GM23338 (cell line): ENCODE measurements around the gene OOEP. TPM values are rescaled to one million over a fixed set of nuclear protein-coding genes. Genes with fewer than 3 reads are reported as not detected.

Experiments
- ATAC-seq: fragments of 200-7000 bp; cut with Tn5 transposase; 3 replicates; pipeline ENCODE4 v1.9.1; 2020
- DNase-seq: peaks from one replicate; pipeline ENCODE4 v3.0.0-alpha.2; 2015; ENCODE audit warnings: low spot score
- H2AFZ ChIP-seq: fragments of 200-600 bp; sonication (generic); 2 replicates; pipeline ENCODE4 v1.8.0; 2016; ENCODE audit warnings: antibody characterized with exemption, mild to moderate bottlenecking, moderate library complexity
- H3F3A ChIP-seq: fragments of 200-600 bp; sonication (generic); replicated peaks from 2 replicates; pipeline ENCODE4 v1.8.0; 2017; ENCODE audit warnings: antibody characterized with exemption, mixed run types, low read depth
- H3K27ac ChIP-seq: fragments of 200-600 bp; sonication (generic); 2 replicates; pipeline ENCODE4 v1.6.1; 2016; ENCODE audit warnings: low read depth
- H3K27me3 ChIP-seq: fragments of 200-600 bp; sonication (generic); 2 replicates; pipeline ENCODE4 v1.8.0; 2016; ENCODE audit warnings: mild to moderate bottlenecking, mixed run types, moderate library complexity; ENCODE audit not compliant: insufficient read depth
- H3K36me3 ChIP-seq: fragments of 200-600 bp; sonication (generic); 2 replicates; pipeline ENCODE4 v1.8.0; 2016; ENCODE audit warnings: mild to moderate bottlenecking; ENCODE audit not compliant: insufficient read depth
- H3K4me1 ChIP-seq: fragments of 200-600 bp; sonication (generic); 2 replicates; pipeline ENCODE4 v1.8.0; 2016; ENCODE audit warnings: mild to moderate bottlenecking, moderate library complexity; ENCODE audit not compliant: insufficient read depth
- H3K4me2 ChIP-seq: fragments of 200-600 bp; sonication (generic); 2 replicates; pipeline ENCODE4 v1.7.1; 2017; ENCODE audit warnings: mixed run types
- H3K4me3 ChIP-seq: fragments of 200-600 bp; sonication (generic); 2 replicates; pipeline ENCODE4 v1.6.1; 2016; ENCODE audit warnings: mixed run types
- H3K79me2 ChIP-seq: fragments of 200-600 bp; sonication (generic); replicated peaks from 2 replicates; pipeline ENCODE4 v1.8.0; 2017; ENCODE audit warnings: mild to moderate bottlenecking; ENCODE audit not compliant: insufficient read depth
- H3K9me2 ChIP-seq: fragments of 200-600 bp; sonication (generic); 2 replicates; pipeline ENCODE4 v1.8.0; 2017; ENCODE audit not compliant: insufficient read depth
- H4K20me1 ChIP-seq: fragments of 200-600 bp; sonication (generic); replicated peaks from 2 replicates; pipeline ENCODE4 v1.8.0; 2017; ENCODE audit warnings: mild to moderate bottlenecking; ENCODE audit not compliant: insufficient read depth
- H3K27ac Mint-ChIP-seq: 2 replicates; pipeline ENCODE4 v1.8.0; 2020; ENCODE audit warnings: inconsistent platforms, mild to moderate bottlenecking, moderate library complexity, mixed read lengths
- H3K27me3 Mint-ChIP-seq: 3 replicates; pipeline ENCODE4 v1.8.0; 2022; ENCODE audit warnings: low read depth, mild to moderate bottlenecking, moderate library complexity, mixed read lengths, inconsistent platforms; ENCODE audit not compliant: insufficient read depth, poor library complexity
- H3K36me3 Mint-ChIP-seq: 3 replicates; pipeline ENCODE4 v1.8.0; 2021; ENCODE audit warnings: low read depth, mild to moderate bottlenecking, inconsistent platforms, moderate library complexity, mixed read lengths
- H3K4me1 Mint-ChIP-seq: 3 replicates; pipeline ENCODE4 v1.8.0; 2020; ENCODE audit warnings: mild to moderate bottlenecking, inconsistent platforms, mixed read lengths
- H3K4me3 Mint-ChIP-seq: 3 replicates; pipeline ENCODE4 v1.8.0; 2021; ENCODE audit warnings: moderate library complexity, mild to moderate bottlenecking, inconsistent platforms, mixed read lengths
- H3K9me3 Mint-ChIP-seq: 3 replicates; pipeline ENCODE4 v1.8.0; 2020; ENCODE audit warnings: moderate library complexity, mild to moderate bottlenecking, inconsistent platforms, mixed read lengths
- ETS1 ChIP-seq: IDR thresholded peaks from 2 replicates; pipeline ENCODE4 v1.6.1; 2016; ENCODE audit warnings: antibody characterized with exemption
- POLR2AphosphoS5 ChIP-seq: IDR thresholded peaks from 2 replicates; pipeline ENCODE4 v1.6.1; 2016; ENCODE audit warnings: antibody characterized with exemption, low read depth
- REST ChIP-seq: IDR thresholded peaks from one replicate; pipeline ENCODE4 v1.6.1; 2018; ENCODE audit warnings: antibody characterized with exemption; ENCODE audit not compliant: unreplicated experiment
- STAT1 ChIP-seq: IDR thresholded peaks from one replicate; pipeline ENCODE4 v1.6.1; 2016; ENCODE audit warnings: antibody characterized with exemption; ENCODE audit not compliant: unreplicated experiment
- ZNF114 ChIP-seq: fragments of 250-450 bp; sonication (Bioruptor Pico); IDR thresholded peaks from 2 replicates; pipeline ENCODE4 v1.5.0; 2020; ENCODE audit warnings: mild to moderate bottlenecking, moderate library complexity
- ZNF331 ChIP-seq: fragments of 250-450 bp; sonication (Bioruptor Pico); IDR thresholded peaks from 2 replicates; pipeline ENCODE4 v1.5.0; 2020; ENCODE audit warnings: low read depth, mild to moderate bottlenecking, moderate library complexity
- polyA plus RNA-seq: library from polyadenylated mRNA; unstranded; fragments of >200 nt; fragmentation: Nextera tagmentation; extraction: Ambion mirVana; gene quantifications from 2 replicates; pipeline ENCODE4 v1.2.1, GENCODE V29; 2016
- total RNA-seq: library from RNA; depleted of rRNA; stranded (reverse); fragments of >200 nt; shearing (Covaris generic); gene quantifications from 2 replicates; pipeline ENCODE4 v1.2.3, GENCODE V29; 2014
- TF ChIP-seq, protein P1 (sequence below): fragments of 250-450 bp; sonication (Bioruptor Pico); IDR thresholded peaks from 2 replicates; pipeline ENCODE4 v1.5.0; 2020; ENCODE audit warnings: mild to moderate bottlenecking, moderate library complexity

The OOEP gene
- total and polyA plus RNA-seq, 2 experiments from 2014 or later, result 0.73 TPM; not detected in 1

DNA sequence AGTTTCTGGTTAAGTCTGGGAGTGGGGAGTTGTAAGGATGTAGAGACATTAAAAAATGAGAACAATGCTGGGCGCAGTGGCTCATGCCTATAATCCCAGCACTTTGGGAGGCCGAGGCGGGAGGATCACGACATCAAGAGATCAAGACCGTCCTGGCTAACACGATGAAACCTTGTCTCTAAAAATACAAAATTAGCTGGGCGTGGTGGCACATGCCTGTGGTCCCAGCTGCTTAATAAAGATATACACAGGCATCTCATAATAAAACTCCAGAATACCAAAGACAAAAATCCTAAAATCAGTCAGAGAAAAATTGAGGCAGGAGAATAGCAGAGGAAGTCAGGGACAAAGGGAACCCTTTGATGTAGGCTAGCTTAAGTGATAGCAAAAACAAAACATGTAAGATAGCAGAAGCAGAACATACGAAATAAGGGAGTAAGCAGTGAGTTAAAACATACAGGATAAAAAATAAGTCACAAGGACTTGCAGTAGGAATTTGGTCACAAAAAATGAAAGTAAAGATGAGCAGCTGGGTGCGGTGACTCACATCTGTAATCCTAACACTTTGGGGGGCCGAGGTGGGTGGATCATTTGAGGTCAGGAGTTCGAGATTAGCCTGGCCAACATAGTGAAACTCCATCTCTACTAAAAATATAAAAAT is 48.5 kb upstream of the OOEP start:
- Histone ChIP-seq H3K27me3 (no peaks in the 10 kb centered on the region), H3K79me2 (no peaks in the 10 kb centered on the region), H4K20me1 (no peaks in the 10 kb centered on the region), H3F3A (peaks cover 3% of the 10 kb centered on the region; the same call in 1 of the 2 replicates), H3K4me2 (no peak overlapping the region), H3K4me3 (no peak overlapping the region), H2AFZ (no peak overlapping the region), H3K9me2 (no peaks in the 10 kb centered on the region), H3K4me1 (no peaks in the 10 kb centered on the region), H3K27ac (no peak overlapping the region), H3K36me3 (no peaks in the 10 kb centered on the region)
- Mint-ChIP-seq H3K4me3 (no peak overlapping the region), H3K36me3 (no peaks in the 10 kb centered on the region), H3K27me3 (no peaks in the 10 kb centered on the region), H3K9me3 (no peaks in the 10 kb centered on the region), H3K4me1 (no peaks in the 10 kb centered on the region), H3K27ac (no peak overlapping the region; the same call in 1 of the 2 replicates)
- TF ChIP-seq ZNF331 (CRISPR knock-in tag), result no peak
- no peak for TF ChIP-seq STAT1
- no peak for TF ChIP-seq REST
- no peak for TF ChIP-seq ZNF114 (CRISPR knock-in tag)
- TF ChIP-seq POLR2AphosphoS5, result no peak
- TF ChIP-seq ETS1, result no peak
- DNase-seq (no peak), ATAC-seq (no peak)

DNA sequence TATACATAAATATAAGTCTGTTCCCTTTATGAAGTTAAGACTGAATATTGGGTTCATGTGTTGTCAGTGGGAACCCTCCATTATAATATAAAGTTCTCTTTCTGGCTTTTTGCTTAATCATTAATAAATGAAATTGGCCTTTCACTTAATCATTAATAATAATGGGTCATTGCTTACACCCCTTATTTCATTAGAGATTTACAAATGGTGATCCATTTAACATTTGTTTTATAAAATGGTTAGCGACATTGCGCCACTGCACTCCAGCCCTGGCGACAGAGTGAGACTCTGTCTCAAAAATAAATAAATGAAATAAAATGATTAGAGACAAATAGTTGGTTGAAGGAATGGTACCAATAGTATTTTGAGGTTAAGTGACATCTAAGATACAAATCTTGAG is 43.4 kb upstream of the OOEP start:
- H3K27me3 ChIP-seq, result no peaks in the 10 kb centered on the region
- H3K9me2 ChIP-seq, result no peaks in the 10 kb centered on the region
- DNase-seq, result no peak
- H3K4me2 ChIP-seq, result no peak overlapping the region
- no peaks in the 10 kb centered on the region for H3K36me3 Mint-ChIP-seq
- no peak overlapping the region for H3K27ac Mint-ChIP-seq
- no peak overlapping the region for H3K4me3 Mint-ChIP-seq
- no peak overlapping the region for H3K27ac ChIP-seq
- H3K36me3 ChIP-seq, result no peaks in the 10 kb centered on the region
- no peak overlapping the region for H3K4me3 ChIP-seq
- H3K4me1 Mint-ChIP-seq, result no peaks in the 10 kb centered on the region
- no peaks in the 10 kb centered on the region for H4K20me1 ChIP-seq
- H3F3A ChIP-seq, result 0 out of 2 replicates have a peak, but pooled peaks cover 3% of the 10 kb centered on the region
- H3K4me1 ChIP-seq, result no peaks in the 10 kb centered on the region
- no peak for ATAC-seq
- no peaks in the 10 kb centered on the region for H3K9me3 Mint-ChIP-seq
- H3K27me3 Mint-ChIP-seq, result no peaks in the 10 kb centered on the region
- no peak overlapping the region for H2AFZ ChIP-seq
- TF ChIP-seq, protein P1, sequence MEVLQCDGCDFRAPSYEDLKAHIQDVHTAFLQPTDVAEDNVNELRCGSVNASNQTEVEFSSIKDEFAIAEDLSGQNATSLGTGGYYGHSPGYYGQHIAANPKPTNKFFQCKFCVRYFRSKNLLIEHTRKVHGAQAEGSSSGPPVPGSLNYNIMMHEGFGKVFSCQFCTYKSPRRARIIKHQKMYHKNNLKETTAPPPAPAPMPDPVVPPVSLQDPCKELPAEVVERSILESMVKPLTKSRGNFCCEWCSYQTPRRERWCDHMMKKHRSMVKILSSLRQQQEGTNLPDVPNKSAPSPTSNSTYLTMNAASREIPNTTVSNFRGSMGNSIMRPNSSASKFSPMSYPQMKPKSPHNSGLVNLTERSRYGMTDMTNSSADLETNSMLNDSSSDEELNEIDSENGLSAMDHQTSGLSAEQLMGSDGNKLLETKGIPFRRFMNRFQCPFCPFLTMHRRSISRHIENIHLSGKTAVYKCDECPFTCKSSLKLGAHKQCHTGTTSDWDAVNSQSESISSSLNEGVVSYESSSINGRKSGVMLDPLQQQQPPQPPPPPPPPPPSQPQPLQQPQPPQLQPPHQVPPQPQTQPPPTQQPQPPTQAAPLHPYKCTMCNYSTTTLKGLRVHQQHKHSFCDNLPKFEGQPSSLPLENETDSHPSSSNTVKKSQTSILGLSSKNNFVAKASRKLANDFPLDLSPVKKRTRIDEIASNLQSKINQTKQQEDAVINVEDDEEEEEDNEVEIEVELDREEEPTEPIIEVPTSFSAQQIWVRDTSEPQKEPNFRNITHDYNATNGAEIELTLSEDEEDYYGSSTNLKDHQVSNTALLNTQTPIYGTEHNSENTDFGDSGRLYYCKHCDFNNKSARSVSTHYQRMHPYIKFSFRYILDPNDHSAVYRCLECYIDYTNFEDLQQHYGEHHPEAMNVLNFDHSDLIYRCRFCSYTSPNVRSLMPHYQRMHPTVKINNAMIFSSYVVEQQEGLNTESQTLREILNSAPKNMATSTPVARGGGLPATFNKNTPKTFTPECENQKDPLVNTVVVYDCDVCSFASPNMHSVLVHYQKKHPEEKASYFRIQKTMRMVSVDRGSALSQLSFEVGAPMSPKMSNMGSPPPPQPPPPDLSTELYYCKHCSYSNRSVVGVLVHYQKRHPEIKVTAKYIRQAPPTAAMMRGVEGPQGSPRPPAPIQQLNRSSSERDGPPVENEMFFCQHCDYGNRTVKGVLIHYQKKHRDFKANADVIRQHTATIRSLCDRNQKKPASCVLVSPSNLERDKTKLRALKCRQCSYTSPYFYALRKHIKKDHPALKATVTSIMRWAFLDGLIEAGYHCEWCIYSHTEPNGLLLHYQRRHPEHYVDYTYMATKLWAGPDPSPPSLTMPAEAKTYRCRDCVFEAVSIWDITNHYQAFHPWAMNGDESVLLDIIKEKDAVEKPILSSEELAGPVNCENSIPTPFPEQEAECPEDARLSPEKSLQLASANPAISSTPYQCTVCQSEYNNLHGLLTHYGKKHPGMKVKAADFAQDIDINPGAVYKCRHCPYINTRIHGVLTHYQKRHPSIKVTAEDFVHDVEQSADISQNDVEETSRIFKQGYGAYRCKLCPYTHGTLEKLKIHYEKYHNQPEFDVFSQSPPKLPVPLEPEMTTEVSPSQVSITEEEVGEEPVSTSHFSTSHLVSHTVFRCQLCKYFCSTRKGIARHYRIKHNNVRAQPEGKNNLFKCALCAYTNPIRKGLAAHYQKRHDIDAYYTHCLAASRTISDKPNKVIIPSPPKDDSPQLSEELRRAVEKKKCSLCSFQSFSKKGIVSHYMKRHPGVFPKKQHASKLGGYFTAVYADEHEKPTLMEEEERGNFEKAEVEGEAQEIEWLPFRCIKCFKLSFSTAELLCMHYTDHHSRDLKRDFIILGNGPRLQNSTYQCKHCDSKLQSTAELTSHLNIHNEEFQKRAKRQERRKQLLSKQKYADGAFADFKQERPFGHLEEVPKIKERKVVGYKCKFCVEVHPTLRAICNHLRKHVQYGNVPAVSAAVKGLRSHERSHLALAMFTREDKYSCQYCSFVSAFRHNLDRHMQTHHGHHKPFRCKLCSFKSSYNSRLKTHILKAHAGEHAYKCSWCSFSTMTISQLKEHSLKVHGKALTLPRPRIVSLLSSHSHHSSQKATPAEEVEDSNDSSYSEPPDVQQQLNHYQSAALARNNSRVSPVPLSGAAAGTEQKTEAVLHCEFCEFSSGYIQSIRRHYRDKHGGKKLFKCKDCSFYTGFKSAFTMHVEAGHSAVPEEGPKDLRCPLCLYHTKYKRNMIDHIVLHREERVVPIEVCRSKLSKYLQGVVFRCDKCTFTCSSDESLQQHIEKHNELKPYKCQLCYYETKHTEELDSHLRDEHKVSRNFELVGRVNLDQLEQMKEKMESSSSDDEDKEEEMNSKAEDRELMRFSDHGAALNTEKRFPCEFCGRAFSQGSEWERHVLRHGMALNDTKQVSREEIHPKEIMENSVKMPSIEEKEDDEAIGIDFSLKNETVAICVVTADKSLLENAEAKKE (CRISPR knock-in tag), result no peak
- TF ChIP-seq ZNF331 (CRISPR knock-in tag), result no peak
- TF ChIP-seq ETS1, result no peak
- no peaks in the 10 kb centered on the region for H3K79me2 ChIP-seq
